HG02588 (cell line): Measurements from ENCODE around the gene ANKRD44.
"Not testable (repeated sequence)": the region's sequence is repeated elsewhere in the genome, so short reads cannot be mapped to it uniquely, and the experiment has no call there.

Experiments
- ATAC-seq: cut with Tn5 transposase; IDR thresholded peaks from one replicate; pipeline ENCODE4 v1.9.1; 2021; ENCODE audit warnings: mild to moderate bottlenecking, moderate library complexity; ENCODE audit not compliant: unreplicated experiment

The ANKRD44 gene

GRCh38 chr2:197057959-197058358 lies 252.6 kb downstream of the ANKRD44 start:
- ATAC-seq, result no peak

- no peak for ATAC-seq
Observed at GRCh38 chr2:197055045-197055444, 255.5 kb downstream of the ANKRD44 start.

- ATAC-seq, result no peak
Observed at GRCh38 chr2:197054437-197054836, 256.1 kb downstream of the ANKRD44 start.

GRCh38 chr2:197052356-197052755 lies 258.2 kb downstream of the ANKRD44 start:
- ATAC-seq, result no peak

- no peak for ATAC-seq
Observed at GRCh38 chr2:197045115-197045514, 265.5 kb downstream of the ANKRD44 start.

GRCh38 chr2:197042739-197043196 lies 267.8 kb downstream of the ANKRD44 start:
- no peak for ATAC-seq

GRCh38 chr2:197037863-197038398 lies 272.6 kb downstream of the ANKRD44 start:
- no peak for ATAC-seq

GRCh38 chr2:197035002-197035401 lies 275.6 kb downstream of the ANKRD44 start:
- ATAC-seq, result no peak

GRCh38 chr2:197034292-197034691 lies 276.3 kb downstream of the ANKRD44 start:
- ATAC-seq, result no peak

- no peak for ATAC-seq
Observed at GRCh38 chr2:197033222-197033621, 277.4 kb downstream of the ANKRD44 start.

- no peak for ATAC-seq
Observed at GRCh38 chr2:197031803-197032202, 278.8 kb downstream of the ANKRD44 start.

- ATAC-seq, result no peak
Observed at GRCh38 chr2:197030090-197030489, 280.5 kb downstream of the ANKRD44 start.

- no peak for ATAC-seq
Observed at GRCh38 chr2:197028633-197029032, 281.9 kb downstream of the ANKRD44 start.

- no peak for ATAC-seq
Observed at GRCh38 chr2:197028230-197028629, 282.4 kb downstream of the ANKRD44 start.

- ATAC-seq, result no peak
Observed at GRCh38 chr2:197024206-197024605, 286.4 kb downstream of the ANKRD44 start.

- not testable (repeated sequence) for ATAC-seq
Observed at GRCh38 chr2:197020921-197021320, 289.7 kb downstream of the ANKRD44 start.

- no peak for ATAC-seq
Observed at GRCh38 chr2:197013098-197013497, 297.5 kb downstream of the ANKRD44 start.

GRCh38 chr2:197011801-197012641 lies 298.6 kb downstream of the ANKRD44 start:
- ATAC-seq, result peak; percentile 54

GRCh38 chr2:197011021-197011417 lies 299.6 kb downstream of the ANKRD44 start:
- no peak for ATAC-seq

GRCh38 chr2:197010200-197011020 lies 300.2 kb downstream of the ANKRD44 start:
- ATAC-seq, result no peak

- not testable (repeated sequence) for ATAC-seq
Observed at GRCh38 chr2:197008741-197009341, 301.7 kb downstream of the ANKRD44 start.
